SK-N-MC (cell line): ENCODE results near the gene LTB4R.

ENCODE experiments used
- DNase-seq: peaks from one replicate; pipeline ENCODE4 v3.0.0-alpha.2; 2011; ENCODE audit warnings: low read depth, low spot score
- H3K27ac ChIP-seq: fragments of 200-600 bp; sonication (generic); 2 replicates; pipeline ENCODE4 v1.5.1; 2016; ENCODE audit warnings: mixed run types
- H3K36me3 ChIP-seq: fragments of 200-600 bp; sonication (generic); 2 replicates; pipeline ENCODE4 v1.6.1; 2017; ENCODE audit warnings: antibody characterized with exemption, low read length, mixed read lengths; ENCODE audit not compliant: insufficient read depth
- H3K4me3 ChIP-seq: fragments of 200-600 bp; sonication (generic); 2 replicates; pipeline ENCODE4 v1.5.1; 2016
- H3K9ac ChIP-seq: fragments of 200-600 bp; sonication (generic); 2 replicates; pipeline ENCODE4 v1.8.0; 2017; ENCODE audit warnings: mixed run types, mixed read lengths; ENCODE audit not compliant: insufficient read length
- H3K9me3 ChIP-seq: fragments of 200-600 bp; sonication (generic); 2 replicates; pipeline ENCODE4 v1.6.1; 2017; ENCODE audit warnings: low read depth, mild to moderate bottlenecking, antibody characterized with exemption, low read length, moderate library complexity, mixed read lengths
- EZH2 ChIP-seq: fragments of 200-600 bp; sonication (generic); IDR thresholded peaks from one replicate; pipeline ENCODE4 v1.6.1; 2017; ENCODE audit warnings: antibody characterized with exemption
- FOXP2 ChIP-seq: optimal IDR thresholded peaks from 2 replicates; pipeline ENCODE3; 2011; ENCODE audit warnings: mild to moderate bottlenecking, moderate library complexity; ENCODE audit not compliant: insufficient read depth; ENCODE audit errors: extremely low read length, control extremely low read depth
- POLR2AphosphoS5 ChIP-seq: IDR thresholded peaks from 2 replicates; pipeline ENCODE4 v1.6.1; 2012; ENCODE audit warnings: mild to moderate bottlenecking, low read depth, low read length, borderline replicate concordance

Gene LTB4R, protein sequence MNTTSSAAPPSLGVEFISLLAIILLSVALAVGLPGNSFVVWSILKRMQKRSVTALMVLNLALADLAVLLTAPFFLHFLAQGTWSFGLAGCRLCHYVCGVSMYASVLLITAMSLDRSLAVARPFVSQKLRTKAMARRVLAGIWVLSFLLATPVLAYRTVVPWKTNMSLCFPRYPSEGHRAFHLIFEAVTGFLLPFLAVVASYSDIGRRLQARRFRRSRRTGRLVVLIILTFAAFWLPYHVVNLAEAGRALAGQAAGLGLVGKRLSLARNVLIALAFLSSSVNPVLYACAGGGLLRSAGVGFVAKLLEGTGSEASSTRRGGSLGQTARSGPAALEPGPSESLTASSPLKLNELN

DNA sequence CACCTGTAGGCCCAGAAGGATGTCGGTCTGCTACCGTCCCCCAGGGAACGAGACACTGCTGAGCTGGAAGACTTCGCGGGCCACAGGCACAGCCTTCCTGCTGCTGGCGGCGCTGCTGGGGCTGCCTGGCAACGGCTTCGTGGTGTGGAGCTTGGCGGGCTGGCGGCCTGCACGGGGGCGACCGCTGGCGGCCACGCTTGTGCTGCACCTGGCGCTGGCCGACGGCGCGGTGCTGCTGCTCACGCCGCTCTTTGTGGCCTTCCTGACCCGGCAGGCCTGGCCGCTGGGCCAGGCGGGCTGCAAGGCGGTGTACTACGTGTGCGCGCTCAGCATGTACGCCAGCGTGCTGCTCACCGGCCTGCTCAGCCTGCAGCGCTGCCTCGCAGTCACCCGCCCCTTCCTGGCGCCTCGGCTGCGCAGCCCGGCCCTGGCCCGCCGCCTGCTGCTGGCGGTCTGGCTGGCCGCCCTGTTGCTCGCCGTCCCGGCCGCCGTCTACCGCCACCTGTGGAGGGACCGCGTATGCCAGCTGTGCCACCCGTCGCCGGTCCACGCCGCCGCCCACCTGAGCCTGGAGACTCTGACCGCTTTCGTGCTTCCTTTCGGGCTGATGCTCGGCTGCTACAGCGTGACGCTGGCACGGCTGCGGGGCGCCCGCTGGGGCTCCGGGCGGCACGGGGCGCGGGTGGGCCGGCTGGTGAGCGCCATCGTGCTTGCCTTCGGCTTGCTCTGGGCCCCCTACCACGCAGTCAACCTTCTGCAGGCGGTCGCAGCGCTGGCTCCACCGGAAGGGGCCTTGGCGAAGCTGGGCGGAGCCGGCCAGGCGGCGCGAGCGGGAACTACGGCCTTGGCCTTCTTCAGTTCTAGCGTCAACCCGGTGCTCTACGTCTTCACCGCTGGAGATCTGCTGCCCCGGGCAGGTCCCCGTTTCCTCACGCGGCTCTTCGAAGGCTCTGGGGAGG, at the start of gene LTB4R:
TSS of gene LTB4R (plus strand) at position 857 of the 959 bp plus-strand sequence. CDS start 4,150 bp downstream, outside the sequence.
- peaks cover 9% of the 10 kb centered on the region; the same call in 1 of the 2 replicates for H3K36me3 ChIP-seq
- TF ChIP-seq FOXP2 (no peak), EZH2 (no peak), POLR2AphosphoS5 (no peak)
- no peak within 1 kb of the TSS for H3K27ac ChIP-seq
- H3K9ac ChIP-seq: no peak within 1 kb of the TSS
- no peak for DNase-seq
- no peaks in the 10 kb centered on the region for H3K9me3 ChIP-seq
- no peak within 1 kb of the TSS for H3K4me3 ChIP-seq

GRCh38 chr14:24261969-24262327, 49.4 kb upstream of the LTB4R start:
- H3K9me3 ChIP-seq: no peaks in the 10 kb centered on the region
- TF ChIP-seq EZH2 (no peak), POLR2AphosphoS5 (no peak), FOXP2 (no peak)
- H3K9ac ChIP-seq: no peak overlapping the region
- H3K27ac ChIP-seq: no peak overlapping the region
- no peaks in the 10 kb centered on the region for H3K36me3 ChIP-seq
- H3K4me3 ChIP-seq: no peak overlapping the region
- no peak for DNase-seq

DNA sequence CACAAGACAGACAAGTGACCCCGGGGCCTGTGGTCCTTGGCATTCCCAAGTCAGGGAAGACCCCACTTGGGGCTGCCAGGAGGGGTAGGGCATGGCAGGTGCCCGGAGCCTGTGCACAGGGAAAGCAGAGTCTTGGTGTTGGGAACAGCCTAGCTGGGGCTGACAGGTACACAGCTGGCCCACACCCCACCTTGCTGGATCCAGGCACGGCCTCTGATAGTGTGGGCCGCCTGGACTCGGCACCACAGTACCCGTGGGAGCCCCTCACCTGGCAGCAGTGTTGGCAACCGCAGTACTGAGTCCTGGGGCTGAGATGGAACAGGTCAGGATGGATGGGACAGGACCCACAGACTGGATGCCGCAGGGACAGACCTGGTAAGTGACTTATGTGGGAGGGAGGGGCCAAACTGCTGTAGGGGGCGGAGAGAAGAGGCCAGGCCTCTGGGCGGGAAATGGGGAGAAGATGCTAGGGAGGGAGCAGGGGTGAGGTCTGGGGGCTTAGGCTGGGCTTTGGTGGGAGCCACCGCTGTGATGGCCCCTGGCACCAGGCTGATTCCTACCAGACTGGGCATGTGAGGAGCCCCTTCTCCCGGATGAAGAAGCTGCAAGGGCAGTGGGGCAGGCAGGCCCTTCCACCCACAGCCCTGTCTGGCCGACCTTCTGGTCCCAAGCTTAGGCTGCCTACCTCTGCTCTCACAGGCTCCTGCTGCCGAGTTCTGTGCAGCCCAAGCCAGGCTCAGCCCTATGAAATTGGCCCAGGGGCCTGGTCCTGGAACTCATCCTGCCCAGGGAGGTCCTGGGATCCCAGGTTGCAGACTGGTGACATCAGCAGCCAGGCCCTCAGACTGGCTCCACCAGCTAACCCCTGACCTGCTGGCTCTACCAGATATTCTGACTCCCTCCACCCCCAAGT, 48.2 kb upstream of the LTB4R start, which contains the start of gene TGM1:
TSS of gene TGM1 (minus strand) at position 357 of the 913 bp plus-strand sequence. CDS start 825 bp downstream, outside the sequence.
- H3K9ac ChIP-seq: no peak within 1 kb of the TSS
- DNase-seq: no peak
- H3K4me3 ChIP-seq: no peak within 1 kb of the TSS
- no peaks in the 10 kb centered on the region for H3K9me3 ChIP-seq
- TF ChIP-seq EZH2 (no peak), POLR2AphosphoS5 (no peak)
- H3K36me3 ChIP-seq: no peaks in the 10 kb centered on the region
- no peak within 1 kb of the TSS for H3K27ac ChIP-seq

DNA sequence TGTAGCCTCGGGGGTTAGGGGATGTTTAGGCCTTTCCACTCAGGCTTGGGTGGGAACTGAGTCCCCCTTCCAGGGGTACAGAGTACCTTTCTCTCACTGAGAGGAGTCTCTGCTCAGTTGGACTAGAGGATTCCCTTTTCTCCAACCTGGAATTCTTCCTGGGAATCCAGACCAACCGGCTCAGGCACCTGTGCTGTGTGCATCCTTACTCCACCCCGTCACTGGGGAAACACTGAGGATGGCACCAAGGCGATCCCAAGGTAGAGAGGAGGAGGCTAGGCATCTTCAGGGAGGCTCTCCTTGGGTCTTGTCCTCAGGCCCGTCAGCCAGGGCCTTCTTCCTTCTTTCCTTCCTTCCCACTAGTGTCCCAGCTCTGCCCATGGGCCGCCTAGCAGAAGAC, 47.5 kb upstream of the LTB4R start:
- Histone ChIP-seq H3K36me3 (no peaks in the 10 kb centered on the region), H3K27ac (no peak overlapping the region), H3K4me3 (no peak overlapping the region), H3K9me3 (no peaks in the 10 kb centered on the region), H3K9ac (no peak overlapping the region)
- TF ChIP-seq POLR2AphosphoS5: no peak
- DNase-seq: no peak

- TF ChIP-seq EZH2 (no peak), FOXP2 (no peak), POLR2AphosphoS5 (no peak)
- no peak overlapping the region for H3K4me3 ChIP-seq
Observed at GRCh38 chr14:24264298-24264697, 47.0 kb upstream of the LTB4R start.

GRCh38 chr14:24266344-24267244, 44.7 kb upstream of the LTB4R start:
- Histone ChIP-seq H3K36me3 (no peaks in the 10 kb centered on the region), H3K4me3 (no peak overlapping the region), H3K27ac (no peak overlapping the region), H3K9me3 (no peaks in the 10 kb centered on the region), H3K9ac (no peak overlapping the region)
- TF ChIP-seq FOXP2: no peak
- TF ChIP-seq EZH2: no peak
- TF ChIP-seq POLR2AphosphoS5: no peak
- no peak for DNase-seq

More at GRCh38 chr14:24264298-24264697, 47.0 kb upstream of the LTB4R start:
- H3K27ac ChIP-seq: no peak overlapping the region
- no peak overlapping the region for H3K9ac ChIP-seq
- DNase-seq: no peak
- H3K9me3 ChIP-seq: no peaks in the 10 kb centered on the region
- H3K36me3 ChIP-seq: no peaks in the 10 kb centered on the region

DNA sequence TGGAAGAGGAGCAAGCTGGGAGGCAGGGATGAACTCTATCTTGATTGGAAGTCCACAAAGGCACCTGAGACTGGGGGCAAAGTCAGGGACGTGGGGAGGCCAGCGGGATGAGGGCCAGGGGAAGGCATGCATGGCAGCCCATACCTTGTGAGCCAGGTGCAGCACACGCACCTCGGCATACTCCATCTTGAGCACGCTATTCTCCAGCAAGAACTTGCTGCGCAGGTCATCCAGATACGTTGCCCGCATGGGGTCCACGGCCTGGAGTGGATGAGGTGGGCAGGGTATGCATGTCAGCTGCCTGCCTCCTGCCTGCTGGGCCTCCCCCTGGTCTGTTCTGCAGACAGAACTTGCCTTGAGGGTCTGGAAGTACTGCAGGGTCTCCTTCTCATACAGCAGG, 43.8 kb upstream of the LTB4R start:
- Histone ChIP-seq H3K9ac (no peak overlapping the region), H3K36me3 (no peaks in the 10 kb centered on the region), H3K9me3 (no peaks in the 10 kb centered on the region), H3K4me3 (no peak overlapping the region), H3K27ac (no peak overlapping the region)
- TF ChIP-seq POLR2AphosphoS5: no peak
- TF ChIP-seq FOXP2: no peak
- no peak for TF ChIP-seq EZH2
- no peak for DNase-seq
